IMR-90 (cell line): ENCODE measurements around the gene TMEM204. TPM values are rescaled to one million over a fixed set of nuclear protein-coding genes. Genes with fewer than 3 reads are reported as not detected.

Source experiments
- ATAC-seq: fragments of 200-7000 bp; cut with Tn5 transposase; 2 replicates; pipeline ENCODE4 v1.9.1; 2020; ENCODE audit warnings: low read depth, mild to moderate bottlenecking, moderate library complexity
- BruUV-seq: library from RNA; stranded (reverse); fragments of 400-500 nt; replicated peaks from 2 replicates; lab custom pipeline; 2021; lab: Mats Ljungman, UMichigan
- CTCF ChIA-PET: fragments of 300-600 bp; formaldehyde crosslinking; extraction: SDS; loops from one replicate; lab custom pipeline; 2021; ENCODE audit warnings: antibody characterized with exemption; lab: Yijun Ruan, JAX
- POLR2A ChIA-PET: fragments of 300-600 bp; sonication (Branson Sonifier 250); formaldehyde crosslinking; loops from one replicate; lab custom pipeline; 2022; ENCODE audit warnings: antibody characterized with exemption; ENCODE audit not compliant: unreplicated experiment; lab: Charles Lee
- DNase-seq: peaks from one replicate; pipeline ENCODE4 v3.0.0; 2013
- H2AFZ ChIP-seq: replicated peaks from 2 replicates; pipeline ENCODE3; 2013; ENCODE audit warnings: low read length, mild to moderate bottlenecking; ENCODE audit not compliant: poor library complexity
- H2AK5ac ChIP-seq: 2 replicates; pipeline ENCODE4 v1.6.1; 2013; ENCODE audit warnings: low read depth, low read length, inconsistent platforms
- H2AK9ac ChIP-seq: replicated peaks from 2 replicates; pipeline ENCODE3; 2013; ENCODE audit warnings: mild to moderate bottlenecking, low read depth, low read length, moderate library complexity; ENCODE audit not compliant: poor library complexity
- H2BK120ac ChIP-seq: 2 replicates; pipeline ENCODE4 v1.6.1; 2013; ENCODE audit warnings: low read depth, low read length, inconsistent platforms
- H2BK15ac ChIP-seq: 3 replicates; pipeline ENCODE4 v1.6.1; 2013; ENCODE audit warnings: low read depth, low read length, inconsistent platforms
- H2BK20ac ChIP-seq: 2 replicates; pipeline ENCODE4 v1.6.1; 2013; ENCODE audit warnings: low read depth, mild to moderate bottlenecking, inconsistent platforms, low read length, moderate library complexity
- H2BK5ac ChIP-seq: 2 replicates; pipeline ENCODE4 v1.6.1; 2013; ENCODE audit warnings: mild to moderate bottlenecking, low read depth, low read length, inconsistent platforms; ENCODE audit not compliant: poor library complexity, severe bottlenecking
- H3K14ac ChIP-seq: replicated peaks from 2 replicates; pipeline ENCODE4 v1.6.1; 2013; ENCODE audit warnings: low read depth, low read length, inconsistent platforms
- H3K18ac ChIP-seq: 2 replicates; pipeline ENCODE4 v1.6.1; 2013; ENCODE audit warnings: low read depth, low read length, control low read depth
- H3K23ac ChIP-seq: 2 replicates; pipeline ENCODE4 v1.6.1; 2013; ENCODE audit warnings: low read depth, low read length, inconsistent platforms
- H3K27ac ChIP-seq: 2 replicates; pipeline ENCODE4 v1.5.1; 2013; ENCODE audit warnings: mild to moderate bottlenecking, control low read depth, low read length; ENCODE audit not compliant: insufficient read depth
- H3K27me3 ChIP-seq: 2 replicates; pipeline ENCODE4 v1.6.1; 2013; ENCODE audit warnings: low read length; ENCODE audit not compliant: control insufficient read depth, insufficient read depth
- H3K36me3 ChIP-seq: 2 replicates; pipeline ENCODE4 v1.6.1; 2013; ENCODE audit warnings: low read length, mixed read lengths; ENCODE audit not compliant: control insufficient read depth, insufficient read depth
- H3K4ac ChIP-seq: 2 replicates; pipeline ENCODE4 v1.6.1; 2013; ENCODE audit warnings: low read depth, low read length, inconsistent platforms
- H3K4me1 ChIP-seq: 2 replicates; pipeline ENCODE4 v1.6.1; 2013; ENCODE audit warnings: low read length, mixed read lengths; ENCODE audit not compliant: control insufficient read depth, insufficient read depth
- H3K4me2 ChIP-seq: 2 replicates; pipeline ENCODE4 v1.6.1; 2013; ENCODE audit warnings: low read depth, mild to moderate bottlenecking, control low read depth, low read length, moderate library complexity
- H3K4me3 ChIP-seq: 2 replicates; pipeline ENCODE4 v1.5.1; 2013; ENCODE audit warnings: low read depth, mild to moderate bottlenecking, control low read depth, low read length, moderate library complexity; ENCODE audit not compliant: insufficient read depth
- H3K56ac ChIP-seq: 2 replicates; pipeline ENCODE4 v1.6.1; 2013; ENCODE audit warnings: low read length, inconsistent platforms; ENCODE audit not compliant: insufficient read depth; ENCODE audit errors: extremely low read depth
- H3K79me1 ChIP-seq, 2 experiments: 2 replicates each; pipeline ENCODE4 v1.6.1; 2013; ENCODE audit warnings: low read length in 2 of 2, inconsistent platforms in 1 of 2, low read depth in 1 of 2
- H3K9ac ChIP-seq: 2 replicates; pipeline ENCODE4 v1.6.1; 2013; ENCODE audit warnings: low read depth, low read length, control low read depth
- H3K9me1 ChIP-seq: 2 replicates; pipeline ENCODE4 v1.6.1; 2013; ENCODE audit warnings: low read length, inconsistent platforms; ENCODE audit not compliant: insufficient read depth
- H3K9me3 ChIP-seq: 2 replicates; pipeline ENCODE4 v1.6.1; 2013; ENCODE audit warnings: low read length; ENCODE audit not compliant: control insufficient read depth, insufficient read depth
- H4K20me1 ChIP-seq: 2 replicates; pipeline ENCODE4 v1.6.1; 2013; ENCODE audit warnings: low read length, inconsistent platforms; ENCODE audit not compliant: insufficient read depth
- H4K5ac ChIP-seq: 2 replicates; pipeline ENCODE4 v1.6.1; 2013; ENCODE audit warnings: mild to moderate bottlenecking, low read depth, low read length, control low read depth
- H4K8ac ChIP-seq, 2 experiments: 2 replicates each; pipeline ENCODE4 v1.6.1; 2013; ENCODE audit warnings: low read depth in 2 of 2, low read length in 2 of 2, control low read depth in 1 of 2, inconsistent platforms in 1 of 2
- H4K91ac ChIP-seq: 2 replicates; pipeline ENCODE4 v1.6.1; 2013; ENCODE audit warnings: low read depth, low read length, inconsistent platforms; ENCODE audit not compliant: insufficient read depth
- CTCF ChIP-seq: conservative IDR thresholded peaks from 2 replicates; pipeline ENCODE4 v1.5.1; 2012; ENCODE audit warnings: mild to moderate bottlenecking, low read depth, low read length, improper control_type of control experiment
- MAFK ChIP-seq: IDR thresholded peaks from 2 replicates; pipeline ENCODE4 v1.6.1; 2012; ENCODE audit warnings: low read depth, low read length, improper control_type of control experiment
- RFX5 ChIP-seq: IDR thresholded peaks from 2 replicates; pipeline ENCODE4 v1.8.0; 2012; ENCODE audit warnings: low read depth, mild to moderate bottlenecking, low read length, moderate library complexity
- WGBS, 2 experiments: methylation state at CpG; one replicate each; pipeline versions ENCODE4 v1.1.5 to v1.1.7; 2013; ENCODE audit warnings: missing lambda C conversion rate in 2 of 2; ENCODE audit not compliant: insufficient read length in 1 of 2; ENCODE audit errors: extremely low coverage in 2 of 2; 5-methylcytosine and 5-hydroxymethylcytosine counted together
- dilution Hi-C: fragments of 300-500 bp; cut with HindIII; formaldehyde crosslinking; loops from one replicate; pipeline ENCODE4 v1.14.3; 2018; ENCODE audit warnings: low sequenced_read_pairs; ENCODE audit not compliant: unreplicated experiment
- in situ Hi-C: fragments of 300-500 bp; cut with MboI; formaldehyde crosslinking; loops from 3 replicates; pipeline ENCODE4 v1.14.3; 2019; ENCODE audit warnings: low sequenced_read_pairs, inconsistent platforms, mixed read lengths
- intact Hi-C: fragments of 100-400 bp; cut with micrococcal nuclease; formaldehyde crosslinking; loops from 2 replicates; pipeline ENCODE4 v1.10.0; 2022
- polyA plus RNA-seq, 3 experiments: library from polyadenylated mRNA; depleted of rRNA; stranded (reverse); fragments of >200 nt; gene quantifications; 2 replicates each; pipeline ENCODE4 v1.2.3, GENCODE V29; 2012; ENCODE audit warnings: low replicate concordance in 1 of 3
- total RNA-seq: library from RNA; depleted of rRNA; stranded (reverse); fragments of >200 nt; gene quantifications from 2 replicates; pipeline ENCODE4 v1.2.3, GENCODE V29; 2012

TMEM204 gene
- total and polyA plus RNA-seq, 2 of the 4 experiments (the other 2 are of a cell fraction), result 7.0 to 12.3 TPM

- ATAC-seq, result no peak
- CTCF ChIA-PET, result no interaction called here
- dilution Hi-C loops, result no loop called here
- Histone ChIP-seq H4K91ac (no peak overlapping the region), H2BK120ac (no peak overlapping the region), H2BK5ac (no peak overlapping the region), H2AFZ (no peak overlapping the region), H2AK5ac (no peak overlapping the region), H3K9ac (no peak overlapping the region), H3K27me3 (no peaks in the 10 kb centered on the region), H3K4me1 (no peaks in the 10 kb centered on the region), H3K79me1 (no peaks in the 10 kb centered on the region), H3K4me2 (no peak overlapping the region), H3K36me3 (peaks cover 45% of the 10 kb centered on the region), H4K5ac (no peak overlapping the region), H3K4ac (no peak overlapping the region), H4K8ac (no peak overlapping the region), H2BK20ac (no peak overlapping the region), H2BK15ac (no peak overlapping the region), H2AK9ac (no peak overlapping the region), H3K9me1 (no peaks in the 10 kb centered on the region), H3K18ac (no peak overlapping the region), H3K23ac (no peak overlapping the region), H3K9me3 (no peaks in the 10 kb centered on the region), H3K27ac (no peak overlapping the region), H3K14ac (no peak overlapping the region), H3K56ac (no peak overlapping the region), H4K20me1 (no peaks in the 10 kb centered on the region; the same call in 1 of the 2 replicates), H3K4me3 (no peak overlapping the region)
- no TSS peak for BruUV-seq
- intact Hi-C loops, result no loop called here
- POLR2A ChIA-PET, result no interaction called here
- no peak for DNase-seq
- WGBS, 2 experiments, result 95% methylated on average over 14 of the region's 37 CpGs; no CpG with 5 or more reads in 1 of the 2 experiments
- no peak for TF ChIP-seq MAFK
- no peak for TF ChIP-seq CTCF
- no peak for TF ChIP-seq RFX5
- in situ Hi-C loops, result no loop called here
Measured at GRCh38 chr16:1503110-1503955, 30.1 kb upstream of the TMEM204 start.
